ENCODE data around the gene TBC1D10B.

DNA sequence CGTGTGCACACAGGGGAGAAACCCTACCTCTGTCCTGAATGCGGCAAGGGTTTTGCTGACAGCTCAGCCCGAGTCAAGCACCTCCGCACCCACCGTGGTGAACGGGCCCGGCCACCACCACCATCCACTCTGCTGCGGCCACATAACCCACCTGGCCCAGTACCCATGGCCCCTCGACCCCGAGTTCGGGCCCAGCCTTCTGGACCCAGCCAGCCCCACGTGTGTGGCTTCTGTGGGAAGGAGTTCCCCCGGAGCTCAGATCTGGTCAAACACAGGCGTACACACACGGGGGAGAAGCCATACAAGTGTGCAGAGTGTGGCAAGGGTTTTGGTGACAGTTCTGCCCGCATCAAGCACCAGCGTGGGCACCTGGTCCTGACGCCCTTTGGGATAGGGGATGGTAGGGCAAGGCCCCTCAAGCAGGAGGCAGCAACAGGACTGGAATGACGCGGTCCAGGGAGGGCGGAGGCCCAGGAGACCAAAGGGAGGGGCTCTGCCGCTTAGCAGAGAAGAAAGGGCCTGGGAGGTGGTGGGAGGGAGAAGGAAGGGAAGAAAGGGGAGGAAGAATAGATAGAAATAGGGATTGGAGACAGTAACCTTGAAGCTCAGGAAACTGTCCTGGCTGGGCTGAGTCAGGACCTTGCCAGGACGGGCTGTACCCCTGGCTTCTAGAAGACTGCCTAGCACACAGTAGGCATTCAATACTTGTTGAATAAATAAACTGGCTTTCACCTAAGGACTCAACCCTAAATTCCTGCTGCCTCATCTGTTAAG, 28.6 kb upstream of the TBC1D10B start:
- TF ChIP-seq, protein P1, sequence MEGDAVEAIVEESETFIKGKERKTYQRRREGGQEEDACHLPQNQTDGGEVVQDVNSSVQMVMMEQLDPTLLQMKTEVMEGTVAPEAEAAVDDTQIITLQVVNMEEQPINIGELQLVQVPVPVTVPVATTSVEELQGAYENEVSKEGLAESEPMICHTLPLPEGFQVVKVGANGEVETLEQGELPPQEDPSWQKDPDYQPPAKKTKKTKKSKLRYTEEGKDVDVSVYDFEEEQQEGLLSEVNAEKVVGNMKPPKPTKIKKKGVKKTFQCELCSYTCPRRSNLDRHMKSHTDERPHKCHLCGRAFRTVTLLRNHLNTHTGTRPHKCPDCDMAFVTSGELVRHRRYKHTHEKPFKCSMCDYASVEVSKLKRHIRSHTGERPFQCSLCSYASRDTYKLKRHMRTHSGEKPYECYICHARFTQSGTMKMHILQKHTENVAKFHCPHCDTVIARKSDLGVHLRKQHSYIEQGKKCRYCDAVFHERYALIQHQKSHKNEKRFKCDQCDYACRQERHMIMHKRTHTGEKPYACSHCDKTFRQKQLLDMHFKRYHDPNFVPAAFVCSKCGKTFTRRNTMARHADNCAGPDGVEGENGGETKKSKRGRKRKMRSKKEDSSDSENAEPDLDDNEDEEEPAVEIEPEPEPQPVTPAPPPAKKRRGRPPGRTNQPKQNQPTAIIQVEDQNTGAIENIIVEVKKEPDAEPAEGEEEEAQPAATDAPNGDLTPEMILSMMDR (IDR thresholded peaks at IDR 0.05): no peak
- no peak for TF ChIP-seq POLR2A (IDR thresholded peaks at IDR 0.05)

Measured in suprapubic skin (tissue), 3 donors.